ENCODE data around the gene ACTN1. TPM values are rescaled to one million over a fixed set of nuclear protein-coding genes. Genes with fewer than 3 reads are reported as not detected.

ACTN1 gene
- total RNA-seq, 4 donors from 2014 or later, result 118 to 145 (median 131) TPM

DNA sequence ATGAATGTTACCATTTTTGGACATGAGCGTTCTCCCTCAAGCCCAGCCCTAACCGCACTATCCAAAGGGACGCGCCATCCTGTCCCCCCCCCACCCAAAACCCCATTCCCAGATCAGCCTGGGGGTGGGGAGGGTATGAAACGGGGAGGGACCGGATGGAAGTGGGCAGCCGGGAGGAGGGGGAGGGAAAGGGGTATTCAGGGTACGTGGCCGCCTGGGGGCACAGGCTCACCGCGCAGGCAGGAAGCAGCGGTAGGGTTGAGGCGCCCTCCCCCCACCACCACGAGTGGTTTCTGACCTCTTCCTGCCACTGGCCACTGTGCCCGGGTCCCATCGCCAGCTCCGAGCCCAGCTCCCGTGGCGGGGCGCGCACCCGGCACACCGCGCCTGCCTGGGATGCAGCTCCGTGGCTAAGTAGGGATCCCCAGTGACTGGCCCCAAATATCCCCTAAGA, 1.4 kb downstream of the ACTN1 start:
- no peaks in the 10 kb centered on the region for H3K9me3 ChIP-seq
- intact Hi-C loops (cut with DNase I), result loop anchor here (5.0 kb wide), 1 partner anchor 35 kb away; no protein-coding TSS in a partner anchor
- 0% methylated on average over 1 to 2 of the region's 25 CpGs for WGBS, 2 donors
- no peak for DNase-seq
- no peaks in the 10 kb centered on the region for H3K27me3 ChIP-seq
- peak overlapping the region; percentile 73 to 93 (median 80) for H3K4me3 ChIP-seq
- H3K4me1 ChIP-seq, result peaks cover 27 to 84% (median 44%) of the 10 kb centered on the region in 3 donors
- H3K36me3 ChIP-seq, result peaks cover 0 to 17% (median 4%) of the 10 kb centered on the region in 3 donors
- peak overlapping the region; percentile 90 to 97 (median 97) for H3K27ac ChIP-seq
- TF ChIP-seq POLR2A (IDR thresholded peaks at IDR 0.05), result peak in 2 of 4 donors; percentile 58 to 71
- TF ChIP-seq, protein P1, sequence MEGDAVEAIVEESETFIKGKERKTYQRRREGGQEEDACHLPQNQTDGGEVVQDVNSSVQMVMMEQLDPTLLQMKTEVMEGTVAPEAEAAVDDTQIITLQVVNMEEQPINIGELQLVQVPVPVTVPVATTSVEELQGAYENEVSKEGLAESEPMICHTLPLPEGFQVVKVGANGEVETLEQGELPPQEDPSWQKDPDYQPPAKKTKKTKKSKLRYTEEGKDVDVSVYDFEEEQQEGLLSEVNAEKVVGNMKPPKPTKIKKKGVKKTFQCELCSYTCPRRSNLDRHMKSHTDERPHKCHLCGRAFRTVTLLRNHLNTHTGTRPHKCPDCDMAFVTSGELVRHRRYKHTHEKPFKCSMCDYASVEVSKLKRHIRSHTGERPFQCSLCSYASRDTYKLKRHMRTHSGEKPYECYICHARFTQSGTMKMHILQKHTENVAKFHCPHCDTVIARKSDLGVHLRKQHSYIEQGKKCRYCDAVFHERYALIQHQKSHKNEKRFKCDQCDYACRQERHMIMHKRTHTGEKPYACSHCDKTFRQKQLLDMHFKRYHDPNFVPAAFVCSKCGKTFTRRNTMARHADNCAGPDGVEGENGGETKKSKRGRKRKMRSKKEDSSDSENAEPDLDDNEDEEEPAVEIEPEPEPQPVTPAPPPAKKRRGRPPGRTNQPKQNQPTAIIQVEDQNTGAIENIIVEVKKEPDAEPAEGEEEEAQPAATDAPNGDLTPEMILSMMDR (IDR thresholded peaks at IDR 0.05), result peak in 1 of 6 experiments; percentile 7

DNA sequence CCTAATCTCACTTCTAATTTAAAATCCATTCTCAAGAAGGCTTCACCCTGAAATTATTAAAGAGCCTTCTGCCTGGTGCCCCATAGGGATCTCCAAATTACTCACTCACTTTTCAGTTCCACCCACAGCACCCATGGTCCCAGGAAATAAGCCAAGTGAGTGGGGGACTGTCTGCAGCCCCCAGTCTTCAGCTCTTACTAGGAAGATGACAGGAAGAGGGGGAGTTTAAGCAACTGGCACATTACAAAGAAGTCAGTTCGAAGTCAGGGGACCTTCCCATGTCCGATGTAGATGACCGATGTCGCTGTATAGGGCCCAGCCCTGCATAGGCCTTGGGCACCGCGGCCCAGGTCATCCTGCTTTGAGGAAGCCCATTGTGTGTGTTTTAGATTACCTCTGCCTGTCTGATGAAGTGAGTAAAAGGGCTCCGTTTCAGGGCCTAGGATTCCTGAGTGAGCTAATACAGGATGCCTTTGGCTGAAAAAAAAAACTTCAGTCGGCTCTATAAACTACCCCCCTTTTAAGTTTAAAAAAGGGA, 1.9 kb downstream of the ACTN1 start:
- Histone ChIP-seq H3K4me3 (peak overlapping the region; percentile 73 to 93 (median 80)), H3K36me3 (peaks cover 0 to 22% (median 4%) of the 10 kb centered on the region in 3 donors), H3K27me3 (no peaks in the 10 kb centered on the region), H3K27ac (peak overlapping the region; percentile 90 to 97 (median 97)), H3K4me1 (peaks cover 27 to 89% (median 46%) of the 10 kb centered on the region in 3 donors), H3K9me3 (no peaks in the 10 kb centered on the region)
- 7 to 8% methylated on average over 2 to 4 of the region's 8 CpGs for WGBS, 2 donors
- DNase-seq, result no peak
- TF ChIP-seq POLR2A (IDR thresholded peaks at IDR 0.05), result no peak
- TF ChIP-seq, protein P1 (IDR thresholded peaks at IDR 0.05), result no peak
- intact Hi-C loops (cut with DNase I), result loop anchor here (5.0 kb wide), 1 partner anchor 35 kb away; no protein-coding TSS in a partner anchor

DNA sequence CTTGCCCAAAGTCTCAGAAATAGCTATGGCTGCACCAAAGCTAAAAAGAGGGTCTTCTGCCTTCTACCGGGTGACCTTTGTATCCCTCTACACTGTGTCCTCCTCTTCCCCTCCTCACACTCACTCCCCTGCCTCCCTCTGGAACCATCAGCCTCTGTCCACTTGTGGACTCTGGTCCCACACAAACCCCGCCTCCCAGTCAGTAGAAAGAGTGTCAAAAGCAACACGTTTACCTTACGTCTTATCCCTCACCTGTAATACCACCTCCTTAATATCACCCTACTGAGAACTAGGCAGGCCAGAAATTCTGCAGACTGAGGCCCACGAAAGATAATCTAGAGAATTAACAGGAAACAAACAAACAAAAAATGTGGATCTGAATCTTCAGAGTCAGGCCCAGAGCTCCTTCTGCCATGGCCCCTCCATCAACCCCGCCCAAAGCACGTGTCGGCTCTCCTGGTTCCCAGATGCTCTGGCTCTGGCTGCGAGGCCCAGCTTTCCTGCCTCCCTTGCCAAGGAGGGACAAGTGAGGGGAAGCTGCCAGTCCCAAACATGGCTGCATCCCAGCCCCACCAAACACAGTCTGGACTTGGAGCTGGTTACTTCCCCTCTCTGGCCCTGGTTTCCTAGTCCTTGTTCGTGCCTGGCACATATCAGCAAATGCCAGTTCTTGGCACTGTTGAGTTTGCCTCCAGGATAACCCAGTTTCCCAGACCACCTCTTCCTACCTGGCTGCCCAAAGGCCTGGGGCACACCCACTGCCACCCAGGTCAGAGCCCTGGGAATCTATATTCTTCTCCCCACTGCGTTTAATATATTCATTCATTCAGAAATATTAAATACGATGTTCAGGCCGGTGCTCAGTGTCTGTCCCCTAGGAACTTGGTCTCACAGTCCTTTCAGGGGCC, 2.7 kb downstream of the ACTN1 start:
- H3K36me3 ChIP-seq, result peaks cover 0 to 30% (median 4%) of the 10 kb centered on the region in 3 donors
- peaks cover 27 to 94% (median 51%) of the 10 kb centered on the region in 3 donors for H3K4me1 ChIP-seq
- H3K9me3 ChIP-seq, result no peaks in the 10 kb centered on the region
- no peaks in the 10 kb centered on the region for H3K27me3 ChIP-seq
- no peak for DNase-seq
- H3K4me3 ChIP-seq, result peak overlapping the region in 3 of 4 donors; percentile 75 to 93 (median 85)
- intact Hi-C loops (cut with DNase I), result loop anchor here (5.0 kb wide), 1 partner anchor 34 kb away; no protein-coding TSS in a partner anchor
- WGBS, 2 donors, result 32 to 33% methylated on average over 12 of the region's 13 CpGs
- TF ChIP-seq POLR2A (IDR thresholded peaks at IDR 0.05), result no peak
- TF ChIP-seq, protein P1 (IDR thresholded peaks at IDR 0.05), result no peak
- peak overlapping the region; percentile 90 to 97 (median 97) for H3K27ac ChIP-seq

DNA sequence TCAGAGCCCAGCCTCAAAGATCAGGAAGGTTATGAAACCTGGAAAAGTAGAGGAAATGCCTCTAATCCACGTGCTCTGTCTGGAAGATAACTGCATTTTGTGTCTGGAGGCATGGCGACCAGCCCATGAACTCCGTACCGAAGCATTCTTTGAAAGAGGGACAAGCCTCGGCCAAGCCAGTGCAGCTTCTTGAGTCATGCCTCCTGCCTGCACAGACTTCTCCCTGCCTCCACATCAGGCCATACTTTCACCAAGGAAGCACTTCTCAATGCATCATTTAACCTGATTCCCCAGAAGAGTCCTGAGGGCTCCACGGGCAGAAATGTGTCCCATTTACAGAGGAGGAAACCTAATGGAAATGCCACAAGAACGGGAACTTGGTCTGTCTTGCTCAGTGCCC, 3.4 kb downstream of the ACTN1 start:
- Histone ChIP-seq H3K27me3 (no peaks in the 10 kb centered on the region), H3K4me3 (peak overlapping the region in 2 of 4 donors; percentile 75 to 85), H3K36me3 (peaks cover 0 to 31% (median 4%) of the 10 kb centered on the region in 3 donors), H3K9me3 (no peaks in the 10 kb centered on the region), H3K4me1 (peaks cover 27 to 98% (median 52%) of the 10 kb centered on the region in 3 donors), H3K27ac (peak overlapping the region; percentile 90 to 97 (median 97))
- intact Hi-C loops (cut with DNase I), result loop anchor here (5.0 kb wide), 1 partner anchor 33 kb away; no protein-coding TSS in a partner anchor
- WGBS, 2 donors, result 23 to 28% methylated on average over 6 to 7 of the region's 7 CpGs
- DNase-seq, result no peak
- TF ChIP-seq, protein P1 (IDR thresholded peaks at IDR 0.05), result no peak
- peak in 1 of 4 donors; percentile 18 for TF ChIP-seq POLR2A (IDR thresholded peaks at IDR 0.05)

Data from esophagus squamous epithelium (tissue), 5 donors.